Activated T-helper 1 cell treated with Interleukin-2 at 50 U/mL for 16 hours (primary cell): ENCODE data around the gene DNAH11.
"Not testable (repeated sequence)": the region's sequence is repeated elsewhere in the genome, so short reads cannot be mapped to it uniquely, and the experiment has no call there.

ENCODE experiments used
- DNase-seq: peaks from one replicate; pipeline ENCODE4 v3.0.0-alpha.2; 2020; ENCODE audit warnings: low read depth

DNAH11 gene

DNA sequence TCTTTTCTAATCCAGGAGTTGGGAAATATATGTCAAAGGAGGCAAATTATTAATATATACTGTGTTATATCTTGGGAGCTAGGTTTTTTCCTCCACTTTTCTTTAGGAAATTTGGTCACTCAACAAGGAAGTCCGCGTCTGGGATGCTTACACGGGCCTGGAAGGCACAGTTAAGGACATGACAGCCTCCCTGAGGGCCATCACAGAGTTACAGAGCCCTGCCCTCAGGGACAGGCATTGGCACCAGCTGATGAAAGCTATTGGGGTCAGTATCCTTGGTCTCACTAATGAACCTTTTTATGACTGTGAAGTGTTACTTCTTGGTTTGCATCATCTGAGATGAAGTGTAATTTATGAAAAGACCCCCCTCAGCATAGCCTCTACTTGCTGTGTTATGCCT, 74.7 kb downstream of the DNAH11 start:
- no peak for DNase-seq

- DNase-seq, result no peak
Observed at GRCh38 chr7:21617916-21618390, 75.1 kb downstream of the DNAH11 start.

DNA sequence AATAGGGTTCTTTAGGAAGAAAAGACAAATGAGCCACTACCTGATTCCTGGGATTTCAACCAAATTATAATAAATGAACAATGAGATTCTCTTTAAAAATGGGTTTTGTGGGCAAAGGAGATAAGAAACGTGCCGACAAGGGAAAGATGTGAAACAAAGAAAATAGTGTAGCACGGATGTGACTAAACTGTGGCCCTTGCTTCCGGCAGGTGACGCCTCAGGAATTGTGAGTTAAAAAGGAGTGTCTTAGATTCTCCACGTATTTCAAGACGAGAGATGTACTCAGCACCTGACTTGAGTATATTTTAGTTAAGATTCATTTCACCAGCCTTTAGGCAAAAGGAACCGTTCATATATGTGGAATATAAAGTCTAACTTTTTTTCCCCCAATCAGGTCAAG, 75.9 kb downstream of the DNAH11 start:
- DNase-seq, result no peak

DNA sequence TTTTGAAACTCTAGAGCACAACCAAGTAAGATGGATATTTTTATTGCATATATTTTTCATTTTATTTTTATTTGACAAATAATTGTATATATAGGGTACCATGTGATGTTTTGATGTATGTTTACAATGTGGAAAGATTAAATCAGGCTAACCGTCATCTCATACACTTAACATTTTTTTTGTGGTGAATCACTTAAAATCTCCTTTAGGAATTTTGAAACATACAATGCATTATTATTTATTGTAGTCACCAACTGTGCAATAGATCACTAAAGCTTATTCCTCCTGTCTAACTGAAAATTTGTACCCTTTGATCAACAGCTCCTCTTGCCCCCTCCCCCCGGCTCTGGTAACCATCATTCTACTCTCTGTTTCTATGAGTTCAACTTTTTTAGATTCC, 77.2 kb downstream of the DNAH11 start:
- no peak for DNase-seq

- no peak for DNase-seq
Observed at GRCh38 chr7:21624320-21624719, 81.5 kb downstream of the DNAH11 start.

- no peak for DNase-seq
Observed at GRCh38 chr7:21636694-21637093, 93.9 kb downstream of the DNAH11 start.

GRCh38 chr7:21639206-21639868, 96.5 kb downstream of the DNAH11 start:
- DNase-seq, result no peak

DNA sequence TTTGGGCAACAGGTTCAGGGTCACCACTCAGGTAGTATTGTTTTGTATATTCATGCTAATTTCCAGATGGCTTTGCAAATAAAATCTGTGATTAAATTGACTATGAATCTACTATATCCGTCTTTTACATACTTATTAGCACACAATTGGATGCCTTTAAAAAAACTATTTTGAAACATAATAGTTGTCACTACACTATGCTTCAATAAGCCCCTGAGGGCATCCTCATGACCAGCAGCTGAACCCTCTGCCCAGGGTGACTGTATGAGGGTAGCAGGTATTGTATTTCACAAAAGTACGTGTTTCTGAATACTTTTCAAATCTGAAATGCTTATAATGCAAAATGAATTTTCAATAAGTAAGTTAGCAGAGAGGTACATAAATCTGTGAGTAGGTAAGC, 97.3 kb downstream of the DNAH11 start:
- no peak for DNase-seq

DNA sequence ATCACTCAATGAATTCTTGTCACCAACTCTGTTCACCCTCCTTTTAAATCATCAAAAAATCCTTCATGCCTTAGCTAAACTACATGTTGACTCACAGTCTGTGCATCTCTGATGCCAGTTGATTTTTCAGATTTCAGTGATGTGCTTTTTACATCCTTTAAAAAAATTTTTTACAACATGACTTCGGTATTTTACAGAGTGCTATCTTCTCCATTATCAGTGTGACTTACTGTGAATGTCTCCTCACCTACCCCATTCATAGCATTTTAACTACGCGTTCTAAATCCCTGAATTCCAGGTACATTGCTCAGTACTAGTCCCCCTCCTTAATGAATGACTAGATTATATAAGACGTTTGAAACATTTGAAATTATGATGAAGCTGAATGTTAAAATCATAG, 98.7 kb downstream of the DNAH11 start:
- no peak for DNase-seq

- no peak for DNase-seq
Observed at GRCh38 chr7:21642422-21642821, 99.6 kb downstream of the DNAH11 start.

DNA sequence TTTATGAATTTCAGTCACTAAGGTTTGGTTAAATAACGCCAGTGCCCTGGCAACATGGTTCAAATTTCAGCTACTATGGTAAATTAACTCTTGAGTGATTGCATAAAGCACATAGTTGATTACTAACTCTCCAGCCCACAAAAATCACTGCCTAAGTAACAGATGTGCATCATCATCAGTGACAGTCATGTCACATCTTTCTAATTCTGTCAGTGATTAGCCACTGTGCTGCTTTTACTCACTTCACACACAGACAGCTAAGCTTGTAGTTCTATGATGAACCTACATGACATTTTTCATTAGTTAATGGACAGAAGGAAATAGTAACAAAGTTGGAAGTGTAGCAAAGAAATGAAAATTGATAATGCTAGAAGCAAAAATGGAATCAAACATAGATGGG, 108.9 kb downstream of the DNAH11 start:
- no peak for DNase-seq

GRCh38 chr7:21653623-21654022, 110.8 kb downstream of the DNAH11 start:
- no peak for DNase-seq

DNA sequence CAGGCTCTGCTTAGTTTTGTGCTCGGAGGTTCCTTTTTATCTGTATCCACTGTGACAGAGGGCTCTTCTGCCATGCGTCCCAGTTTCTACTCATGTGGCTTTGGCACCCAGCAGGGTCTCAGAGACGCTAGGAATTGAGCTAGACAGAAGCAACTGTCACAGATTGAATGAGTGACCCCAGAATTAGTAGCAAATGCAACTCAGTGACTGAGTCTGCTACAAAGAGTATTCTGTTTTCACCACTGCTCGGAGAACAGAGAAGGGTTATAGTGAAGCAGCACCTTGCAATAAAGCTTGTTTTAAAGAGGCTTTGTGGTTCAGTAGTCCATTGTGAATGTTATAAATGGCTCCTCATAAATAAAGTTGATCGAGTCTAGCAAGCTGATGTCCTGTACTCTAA, 113.2 kb downstream of the DNAH11 start:
- DNase-seq, result no peak

DNA sequence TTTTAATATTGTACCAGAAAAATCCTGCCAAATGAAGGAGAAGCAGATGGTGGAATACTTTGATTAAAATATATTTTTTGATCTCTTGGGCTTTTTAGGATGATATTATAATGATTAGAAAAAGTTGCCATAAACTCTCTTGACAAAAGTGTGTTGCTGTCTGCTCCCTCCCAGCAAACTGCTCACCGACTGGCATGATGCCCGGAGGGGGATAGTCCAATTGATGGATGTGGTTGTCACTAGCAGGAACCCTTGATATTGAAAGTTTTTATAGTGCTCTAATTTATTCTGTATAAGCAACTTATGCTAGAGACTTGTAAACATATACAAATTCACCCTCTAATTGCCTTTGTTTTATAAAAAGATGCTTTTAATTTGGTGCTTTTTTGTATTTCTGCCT, 114.0 kb downstream of the DNAH11 start:
- DNase-seq, result no peak

DNA sequence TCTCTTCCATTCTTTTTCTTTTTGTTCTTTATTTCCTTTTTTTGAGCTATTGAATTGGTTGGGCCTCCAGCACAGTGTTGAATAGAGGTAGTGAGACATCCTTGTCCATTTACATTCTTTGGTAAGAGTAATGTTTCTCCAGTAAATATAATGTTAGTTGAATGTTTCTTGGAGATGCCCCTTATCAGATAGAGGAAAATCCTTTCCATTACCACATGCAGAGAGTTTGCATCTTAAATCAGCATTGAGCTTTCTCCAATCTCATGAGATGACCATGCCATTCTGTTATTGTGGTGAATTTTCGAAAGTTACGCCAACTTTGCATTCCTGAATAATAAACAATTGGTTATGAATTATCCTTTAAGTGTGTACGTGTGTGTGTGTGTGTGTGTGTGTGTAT, 127.7 kb downstream of the DNAH11 start:
- no peak for DNase-seq

DNA sequence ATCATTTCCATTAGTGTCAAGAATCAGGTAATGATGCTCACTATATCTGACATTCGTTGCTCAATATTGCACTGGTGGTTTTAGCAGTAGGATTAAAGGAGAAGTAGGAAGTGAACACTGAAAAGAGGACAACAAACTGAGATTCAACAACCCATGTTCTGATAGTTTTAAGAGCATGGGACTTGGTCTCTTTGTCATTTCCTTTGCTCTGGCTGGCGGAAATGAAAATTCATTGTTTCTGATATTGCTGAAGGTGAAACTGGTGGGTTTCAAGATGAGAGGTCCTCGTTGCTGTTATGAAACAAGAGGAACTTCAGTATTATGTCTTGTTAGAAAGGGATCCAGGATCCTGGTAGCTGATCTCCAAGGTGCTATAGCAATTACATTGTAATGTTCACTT, 129.0 kb downstream of the DNAH11 start:
- DNase-seq, result no peak

DNA sequence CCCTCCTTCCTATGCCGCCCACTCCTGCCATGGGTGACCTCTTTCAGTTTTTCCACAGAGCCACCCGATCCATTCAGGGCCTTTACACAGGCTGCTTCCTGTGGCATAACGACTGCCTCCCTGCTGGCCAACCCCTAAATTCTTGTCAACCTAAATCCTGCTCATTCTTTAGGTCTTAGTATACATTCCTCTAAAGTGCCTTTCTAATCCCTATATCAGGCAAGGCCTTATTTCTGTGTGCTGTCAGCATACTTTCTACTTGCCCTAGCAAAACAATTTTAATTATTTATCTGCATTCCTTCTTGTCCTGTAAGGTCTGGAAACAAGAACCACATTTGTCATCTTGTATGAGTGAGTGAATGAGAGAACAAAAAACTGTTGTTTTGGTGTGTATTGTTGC, 132.4 kb downstream of the DNAH11 start:
- no peak for DNase-seq

DNA sequence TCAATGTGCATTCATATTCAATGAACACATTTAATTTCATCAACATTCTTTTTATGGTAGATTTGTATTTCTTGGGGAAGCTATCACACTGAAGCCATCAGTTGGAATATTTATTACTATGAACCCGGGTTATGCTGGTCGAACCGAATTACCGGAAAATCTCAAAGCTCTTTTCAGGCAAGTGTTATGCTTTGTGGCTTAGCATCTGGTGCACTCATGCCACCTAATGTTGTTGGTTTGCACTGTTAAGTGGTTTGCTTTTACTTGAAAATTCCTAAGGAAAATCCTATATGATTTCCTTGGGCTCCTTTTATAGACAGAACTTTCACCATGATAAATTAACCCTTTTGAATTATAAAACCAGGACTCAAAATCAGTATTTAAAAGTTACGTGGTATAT, 147.9 kb downstream of the DNAH11 start:
- no peak for DNase-seq

- DNase-seq, result not testable (repeated sequence)
Observed at GRCh38 chr7:21691146-21691545, 148.3 kb downstream of the DNAH11 start.

- DNase-seq, result not testable (repeated sequence)
Observed at GRCh38 chr7:21700587-21700986, 157.7 kb downstream of the DNAH11 start.

DNA sequence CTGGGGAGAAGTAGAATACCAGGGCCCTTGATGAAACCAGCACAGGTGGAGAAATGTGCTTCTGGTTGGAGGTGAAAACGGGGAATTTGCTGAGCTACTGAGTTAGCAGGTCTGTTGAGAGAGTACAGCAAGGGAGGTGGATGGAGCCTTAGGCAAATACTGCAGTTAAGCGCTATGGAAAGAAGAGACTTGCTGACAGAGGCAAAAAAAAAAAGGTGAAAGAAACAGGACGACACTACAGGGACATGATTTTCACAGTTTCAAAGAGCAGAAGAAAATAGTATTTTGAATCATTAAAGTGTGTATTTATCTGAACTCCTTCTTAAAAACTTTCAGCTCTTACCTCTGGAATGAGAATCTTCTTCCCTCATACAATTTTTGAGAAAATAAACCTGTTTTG, 159.5 kb downstream of the DNAH11 start:
- DNase-seq, result no peak

DNA sequence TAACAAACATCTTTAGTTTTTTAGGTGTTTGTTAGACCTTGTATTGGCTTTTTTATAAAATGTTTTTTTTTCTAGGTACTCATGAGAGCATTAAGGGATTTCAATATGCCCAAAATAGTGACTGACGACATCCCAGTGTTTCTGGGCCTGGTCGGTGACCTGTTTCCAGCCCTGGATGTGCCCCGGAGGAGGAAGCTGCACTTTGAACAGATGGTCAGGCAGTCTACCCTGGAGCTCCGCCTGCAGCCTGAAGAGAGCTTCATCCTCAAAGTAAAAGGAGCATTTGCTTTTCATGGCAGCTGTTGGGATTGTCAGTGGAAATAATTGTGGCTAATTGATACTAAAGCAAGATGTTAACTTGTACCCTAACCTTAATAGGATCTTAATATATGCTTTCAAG, 161.5 kb downstream of the DNAH11 start:
- no peak for DNase-seq

- no peak for DNase-seq
Observed at GRCh38 chr7:21706131-21706530, 163.3 kb downstream of the DNAH11 start.

- no peak for DNase-seq
Observed at GRCh38 chr7:21707566-21707965, 164.7 kb downstream of the DNAH11 start.

GRCh38 chr7:21708096-21708495, 165.3 kb downstream of the DNAH11 start:
- no peak for DNase-seq
